Measurements from ENCODE around the gene DPP6.
"Not testable (repeated sequence)": the region's sequence is repeated elsewhere in the genome, so short reads cannot be mapped to it uniquely, and the experiment has no call there.

DPP6 gene

DNA sequence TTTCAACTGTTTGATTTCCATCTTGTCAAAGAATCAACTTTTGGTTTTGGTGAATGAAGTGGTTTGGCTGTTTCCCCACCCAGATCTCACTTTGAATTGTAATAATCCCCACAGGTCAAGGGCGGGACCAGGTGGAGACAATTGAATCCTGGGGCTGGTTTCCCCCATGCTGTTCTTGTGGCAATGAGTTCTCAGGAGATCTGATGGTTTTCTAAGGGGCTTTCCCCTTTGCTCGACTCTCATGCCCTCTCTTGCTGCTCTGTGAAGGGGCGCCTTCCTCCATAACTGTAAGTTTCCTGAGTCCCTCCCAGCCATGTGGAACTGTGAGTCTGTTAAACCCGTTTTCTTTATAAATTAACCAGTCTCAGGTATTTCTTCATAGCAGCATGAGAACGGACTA, 68.6 kb downstream of the DPP6 start:
- CTCF ChIA-PET; DNase-seq (ENCODE audit: low read depth, low spot score); H3K4me3 ChIP-seq (ENCODE audit: low read depth, low read length); POLR2A ChIA-PET: not testable (repeated sequence)

DNA sequence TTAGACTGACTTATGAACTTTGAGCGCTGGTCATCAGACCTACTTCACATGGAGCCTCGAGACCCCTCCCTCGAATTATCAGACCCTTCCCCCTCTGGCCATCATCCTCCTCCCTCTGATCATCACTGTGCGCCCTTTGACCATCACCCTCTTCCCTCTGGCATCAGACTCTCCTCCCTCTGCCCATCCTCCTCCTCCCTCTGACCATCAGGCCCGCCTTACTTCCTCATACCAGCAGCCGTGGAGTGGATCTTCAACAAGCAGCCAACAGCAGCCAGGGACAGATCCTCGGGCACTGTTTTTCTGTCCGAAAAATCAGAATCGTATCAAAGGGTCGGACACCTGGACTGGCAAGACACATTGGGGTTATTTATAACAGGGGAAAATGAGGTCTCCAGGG, 70.5 kb downstream of the DPP6 start:
- POLR2A ChIA-PET; DNase-seq (ENCODE audit: low read depth, low spot score); CTCF ChIA-PET; H3K4me3 ChIP-seq (ENCODE audit: low read depth, low read length): not testable (repeated sequence)

DNA sequence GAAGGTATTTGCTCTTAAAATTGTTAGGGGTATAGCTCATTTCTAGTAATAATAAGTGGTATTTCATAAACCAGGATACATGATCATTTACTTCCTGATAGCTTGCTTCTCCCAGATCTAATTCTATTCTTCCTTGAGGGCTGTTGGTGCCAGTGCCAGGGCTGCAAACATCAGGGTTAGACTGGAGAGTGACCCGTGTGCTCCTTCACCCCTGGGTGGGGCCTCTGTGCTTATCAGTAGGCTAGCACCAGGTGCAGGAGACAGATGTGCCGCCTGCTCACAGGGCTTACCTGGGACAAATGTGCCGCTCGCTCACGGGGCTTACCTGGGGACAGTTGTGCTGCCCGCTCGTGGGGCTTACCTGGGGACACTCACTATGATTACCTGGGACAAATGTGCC, 71.2 kb downstream of the DPP6 start:
- H3K4me3 ChIP-seq (ENCODE audit: low read depth, low read length); POLR2A ChIA-PET; DNase-seq (ENCODE audit: low read depth, low spot score); CTCF ChIA-PET: not testable (repeated sequence)

DNA sequence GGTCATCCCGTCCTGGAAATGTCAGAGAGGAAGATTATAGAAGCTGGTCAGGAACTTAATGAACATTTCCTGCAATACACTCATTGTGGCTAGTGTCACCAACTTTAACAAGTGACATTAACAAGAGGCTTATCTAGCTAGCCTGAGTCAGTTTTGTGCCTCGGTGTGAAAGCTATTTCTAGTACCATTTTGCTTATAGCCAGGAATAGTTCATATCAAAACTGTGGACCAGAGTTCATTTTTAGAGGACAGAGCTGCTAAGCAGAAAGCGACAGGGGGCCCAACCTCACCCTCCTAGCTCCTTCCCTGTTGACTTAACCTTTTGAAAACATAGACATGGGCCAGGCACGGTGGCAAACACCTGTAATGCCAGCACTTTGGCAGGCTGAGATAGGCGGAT, 76.9 kb downstream of the DPP6 start:
- DNase-seq (ENCODE audit: low read depth, low spot score); H3K4me3 ChIP-seq (ENCODE audit: low read depth, low read length); POLR2A ChIA-PET; CTCF ChIA-PET: not testable (repeated sequence)

DNA sequence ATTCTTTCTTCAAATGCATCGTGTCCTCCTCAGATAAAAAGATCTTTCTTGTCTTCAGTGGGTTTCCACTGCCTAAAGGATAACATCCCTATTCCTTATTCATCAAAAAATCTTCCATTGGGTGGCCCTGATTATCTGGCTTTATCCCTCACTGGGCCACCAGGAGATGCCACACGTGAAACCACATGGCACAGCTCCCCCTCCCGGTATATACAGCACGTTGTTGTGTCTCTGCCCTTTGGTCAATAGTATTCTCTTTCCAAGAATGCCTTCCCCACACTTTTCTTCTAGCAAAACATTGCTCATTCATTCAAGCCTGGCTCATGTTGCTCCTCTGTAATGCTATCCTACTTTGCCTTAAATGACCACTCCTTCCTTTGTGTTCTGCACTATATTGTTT, 80.4 kb downstream of the DPP6 start:
- DNase-seq (ENCODE audit: low read depth, low spot score); H3K4me3 ChIP-seq (ENCODE audit: low read depth, low read length); POLR2A ChIA-PET; CTCF ChIA-PET: not testable (repeated sequence)

DNA sequence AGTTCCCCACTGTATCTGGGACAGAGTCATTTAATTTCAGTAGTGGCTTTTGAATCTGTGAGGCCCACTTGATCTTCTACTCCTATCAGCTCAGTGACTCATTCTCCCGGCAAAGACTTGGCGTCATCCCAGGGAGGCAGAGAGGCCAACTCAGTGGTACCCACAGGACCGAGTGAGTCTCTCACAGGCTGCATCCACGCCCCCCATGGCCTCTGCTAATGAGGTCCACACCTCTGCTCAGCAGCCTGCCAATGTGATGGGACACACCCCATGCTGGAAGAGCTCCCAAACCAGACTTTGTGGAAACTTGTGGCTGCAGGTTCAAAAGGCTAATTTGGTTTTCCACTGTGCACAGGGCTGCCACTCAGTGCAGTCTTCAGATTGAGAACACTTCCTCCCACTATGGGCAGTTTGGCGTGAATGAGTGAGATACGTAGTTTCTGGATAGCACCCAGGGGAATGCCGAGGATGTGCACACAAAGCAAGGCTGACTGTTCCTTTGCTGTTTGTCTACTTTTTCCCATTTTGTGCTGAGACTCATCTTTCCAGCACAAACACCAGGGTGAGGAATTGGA, 81.6 kb downstream of the DPP6 start:
- POLR2A ChIA-PET; CTCF ChIA-PET; DNase-seq (ENCODE audit: low read depth, low spot score); H3K4me3 ChIP-seq (ENCODE audit: low read depth, low read length): not testable (repeated sequence)

DNA sequence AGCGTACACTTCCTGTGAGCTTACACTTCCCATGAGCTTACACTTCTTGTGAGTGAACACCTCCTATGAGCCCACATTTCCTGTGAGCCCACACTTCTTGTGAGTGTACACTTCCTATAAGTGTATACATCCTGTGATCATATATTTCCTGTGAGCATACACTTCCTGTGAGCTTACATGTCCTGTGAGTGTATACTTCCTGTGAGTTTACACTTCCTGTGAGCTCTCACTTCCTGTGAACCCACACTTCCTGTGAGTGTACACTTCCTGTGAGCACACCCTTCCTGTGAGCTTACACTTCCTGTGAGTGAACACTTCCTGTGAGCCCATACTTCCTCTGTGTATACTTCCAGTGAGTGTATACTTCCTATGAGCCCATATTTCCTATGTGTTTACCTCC, 82.5 kb downstream of the DPP6 start:
- H3K4me3 ChIP-seq (ENCODE audit: low read depth, low read length); POLR2A ChIA-PET; CTCF ChIA-PET; DNase-seq (ENCODE audit: low read depth, low spot score): not testable (repeated sequence)

DNA sequence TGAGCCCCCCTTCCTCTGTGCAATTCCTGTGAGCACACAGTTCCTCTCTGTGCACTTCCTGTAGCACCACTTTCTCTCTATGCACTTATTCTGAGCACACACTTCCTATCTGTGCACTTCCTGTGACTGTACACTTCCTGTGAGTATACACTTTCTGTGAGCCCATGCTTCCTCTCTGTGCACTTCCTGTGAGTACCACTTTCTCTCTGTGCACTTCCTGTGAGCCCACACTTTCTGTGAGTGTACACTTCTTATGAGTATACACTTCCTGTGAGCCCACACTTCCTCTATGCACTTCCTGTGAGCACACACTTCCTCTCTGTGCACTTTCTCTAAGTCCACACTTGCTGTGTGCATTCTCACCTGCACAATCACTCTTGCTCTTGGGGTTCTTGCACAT, 83.4 kb downstream of the DPP6 start:
- H3K4me3 ChIP-seq (ENCODE audit: low read depth, low read length); POLR2A ChIA-PET; CTCF ChIA-PET; DNase-seq (ENCODE audit: low read depth, low spot score): not testable (repeated sequence)

DNA sequence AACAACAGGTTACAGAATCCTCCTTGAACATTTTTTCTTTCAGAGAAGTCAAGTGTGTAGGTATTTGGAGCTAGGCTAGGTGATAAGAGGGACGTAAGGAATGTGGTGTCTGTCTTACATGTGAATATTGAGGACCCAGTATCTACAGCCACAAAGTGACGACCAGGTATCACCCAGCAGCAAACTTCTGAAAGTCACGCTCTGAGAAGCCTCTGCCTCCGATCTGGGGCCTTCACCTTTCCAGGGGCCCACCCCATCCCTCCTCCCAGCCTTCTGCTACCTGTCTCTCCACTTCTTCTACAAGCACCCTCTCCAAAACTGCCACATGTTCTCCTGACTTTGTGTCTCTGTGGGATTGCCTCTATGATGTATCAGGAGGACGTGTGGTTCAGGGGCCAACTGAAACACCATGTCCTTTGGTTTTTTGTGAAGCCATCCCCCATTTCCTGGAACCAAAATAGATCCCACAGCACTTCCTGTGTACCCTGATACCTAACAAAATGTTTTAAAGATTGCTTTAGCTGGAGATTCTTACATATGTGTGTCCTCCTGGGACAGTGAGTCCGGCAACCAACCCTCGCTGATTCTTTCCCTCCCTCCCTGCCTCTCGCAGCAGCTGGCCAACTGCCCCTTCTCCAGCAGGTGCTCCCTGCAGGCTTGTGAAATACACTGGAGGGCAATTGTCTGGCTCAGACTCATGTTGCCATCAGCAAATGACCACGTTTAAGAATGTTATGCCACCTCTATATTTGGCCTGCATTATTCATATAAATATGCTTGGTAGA, 93.9 kb downstream of the DPP6 start:
- H3K4me3 ChIP-seq (ENCODE audit: low read depth, low read length); CTCF ChIA-PET; DNase-seq (ENCODE audit: low read depth, low spot score): not testable (repeated sequence)

DNA sequence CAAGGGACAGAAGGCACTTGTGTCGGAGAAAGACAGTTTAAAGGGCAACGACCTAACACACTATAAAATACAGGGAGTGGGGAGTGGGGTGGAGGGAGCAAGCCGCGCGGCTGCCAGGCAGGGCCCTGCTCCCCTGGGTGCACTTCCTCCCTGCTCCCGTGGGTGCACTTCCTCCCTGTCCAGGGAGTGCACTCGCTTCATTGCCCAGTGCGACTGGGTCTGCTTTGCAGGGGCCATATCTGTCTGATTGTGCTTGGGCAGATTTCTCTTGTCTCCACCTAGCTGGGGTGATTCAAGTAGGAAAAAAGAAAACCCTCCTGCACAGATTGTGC, 94.5 kb downstream of the DPP6 start:
- POLR2A ChIA-PET; CTCF ChIA-PET; H3K4me3 ChIP-seq (ENCODE audit: low read depth, low read length); DNase-seq (ENCODE audit: low read depth, low spot score): not testable (repeated sequence)

More for the DNA sequence above, 93.9 kb downstream of the DPP6 start:
- POLR2A ChIA-PET: not testable (repeated sequence)

DNA sequence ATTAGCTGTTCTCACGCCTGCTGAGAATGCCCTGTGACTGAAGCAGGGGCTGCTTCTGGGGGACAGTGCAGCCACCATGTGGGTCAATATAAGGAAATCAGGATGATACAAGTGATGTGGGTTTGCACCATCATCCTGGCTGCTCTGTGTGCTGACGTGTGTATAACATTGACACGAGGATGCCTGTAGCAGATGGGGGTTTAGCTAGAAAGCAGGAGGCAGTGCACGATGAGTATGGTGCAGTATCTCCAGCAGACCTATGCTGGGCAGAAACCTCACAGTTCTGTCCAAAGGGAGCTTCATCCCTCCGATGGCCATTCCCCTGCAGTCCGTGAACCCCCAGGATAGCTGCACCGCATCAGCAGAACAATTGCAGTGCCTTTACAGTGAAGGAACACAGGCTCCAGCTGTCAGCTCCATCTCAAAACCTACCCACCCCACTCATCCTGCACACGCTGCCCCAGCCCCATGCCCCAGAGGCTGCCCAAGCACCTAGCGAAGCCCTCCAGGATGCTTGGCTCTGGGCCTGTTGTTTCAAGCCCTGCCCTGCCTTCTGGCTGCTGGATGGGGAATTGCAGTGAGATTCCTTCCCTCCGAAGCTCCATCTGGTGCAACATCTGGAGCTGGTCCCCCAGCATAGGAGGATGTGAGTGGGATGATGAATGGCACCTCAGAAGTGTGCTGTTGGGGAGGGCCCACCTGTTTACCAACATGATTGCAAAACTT, 96.8 kb downstream of the DPP6 start:
- H3K4me3 ChIP-seq (ENCODE audit: low read depth, low read length); DNase-seq (ENCODE audit: low read depth, low spot score); POLR2A ChIA-PET; CTCF ChIA-PET: not testable (repeated sequence)

DNA sequence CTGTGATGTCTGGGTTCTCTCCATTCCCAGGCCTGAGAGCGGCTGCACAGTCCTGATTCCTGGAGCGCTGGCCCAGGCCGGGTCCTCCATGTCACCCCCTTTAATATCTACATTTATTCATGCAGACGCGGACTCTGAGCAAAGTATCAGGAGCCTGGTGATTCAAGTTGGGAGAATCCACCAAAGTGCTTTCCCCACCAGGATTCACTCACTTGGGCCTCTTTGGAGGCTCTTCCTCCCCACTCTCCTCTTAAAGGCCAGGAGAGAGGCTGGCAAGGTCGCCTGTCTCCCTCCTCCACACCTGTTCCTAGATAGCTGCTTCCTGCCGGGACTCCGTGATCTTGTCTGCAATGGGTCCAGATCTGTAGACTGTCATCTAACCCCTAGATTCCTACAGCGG, 98.5 kb downstream of the DPP6 start:
- H3K4me3 ChIP-seq (ENCODE audit: low read depth, low read length); CTCF ChIA-PET; POLR2A ChIA-PET; DNase-seq (ENCODE audit: low read depth, low spot score): not testable (repeated sequence)

DNA sequence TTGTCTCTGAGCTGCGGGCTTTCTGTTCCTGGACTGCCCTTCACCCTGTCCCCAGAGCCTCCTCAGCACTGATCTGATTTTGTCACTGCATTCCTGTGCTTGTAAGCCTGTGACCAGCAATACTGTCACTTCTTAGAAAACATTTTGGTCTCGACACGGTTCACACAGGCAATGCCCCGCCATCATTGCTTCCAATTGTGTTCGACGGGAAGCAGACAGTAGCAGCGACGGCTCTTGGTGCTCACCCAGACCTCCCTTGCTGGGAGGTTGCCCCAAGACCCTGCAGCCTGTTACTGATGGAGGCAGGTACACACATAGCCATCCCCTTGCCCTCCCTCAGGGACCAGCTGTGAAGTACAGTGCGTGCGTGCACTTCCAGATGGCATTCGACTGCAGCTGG, 99.1 kb downstream of the DPP6 start:
- POLR2A ChIA-PET; CTCF ChIA-PET; H3K4me3 ChIP-seq (ENCODE audit: low read depth, low read length); DNase-seq (ENCODE audit: low read depth, low spot score): not testable (repeated sequence)

DNA sequence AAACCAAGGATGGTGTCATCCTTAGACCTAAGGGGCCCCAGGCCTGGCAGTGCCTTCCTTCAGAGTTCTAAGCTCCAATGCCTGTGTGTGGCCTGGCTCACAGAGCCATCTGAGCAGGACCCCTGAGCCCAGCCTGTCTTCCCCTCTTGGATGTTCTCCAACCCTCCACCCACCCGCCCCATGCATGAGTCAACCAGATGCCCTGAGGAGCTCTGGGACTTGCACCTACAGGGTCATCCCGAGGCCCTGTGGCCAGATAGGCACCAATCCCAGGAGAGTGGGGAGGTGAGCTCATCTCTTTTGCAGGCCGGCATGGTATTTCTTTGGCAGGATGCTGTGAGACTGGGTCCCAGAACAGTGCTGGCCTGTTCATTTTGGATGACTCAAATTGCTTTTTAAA, 103.7 kb downstream of the DPP6 start:
- CTCF ChIA-PET; H3K4me3 ChIP-seq (ENCODE audit: low read depth, low read length); POLR2A ChIA-PET; DNase-seq (ENCODE audit: low read depth, low spot score): not testable (repeated sequence)

DNA sequence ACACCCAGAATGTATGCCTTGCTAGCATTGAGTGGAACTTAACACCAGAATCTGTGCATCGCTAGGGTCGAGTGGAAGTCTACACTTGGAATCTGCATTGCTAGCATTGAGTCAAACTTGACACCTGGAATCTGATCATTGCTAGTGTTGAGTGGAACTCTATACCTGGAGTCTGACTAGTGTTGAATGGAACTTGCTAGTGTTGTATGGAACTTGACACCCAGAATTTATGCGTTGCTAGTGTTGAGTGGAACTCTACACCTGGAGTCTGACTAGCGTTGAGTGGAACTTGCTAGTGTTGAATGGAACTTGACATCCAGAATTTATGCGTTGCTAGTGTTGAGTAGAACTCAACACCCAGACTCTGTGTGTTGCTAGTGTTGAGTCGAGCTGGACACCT, 110.7 kb downstream of the DPP6 start:
- POLR2A ChIA-PET; H3K4me3 ChIP-seq (ENCODE audit: low read depth, low read length); CTCF ChIA-PET; DNase-seq (ENCODE audit: low read depth, low spot score): not testable (repeated sequence)

DNA sequence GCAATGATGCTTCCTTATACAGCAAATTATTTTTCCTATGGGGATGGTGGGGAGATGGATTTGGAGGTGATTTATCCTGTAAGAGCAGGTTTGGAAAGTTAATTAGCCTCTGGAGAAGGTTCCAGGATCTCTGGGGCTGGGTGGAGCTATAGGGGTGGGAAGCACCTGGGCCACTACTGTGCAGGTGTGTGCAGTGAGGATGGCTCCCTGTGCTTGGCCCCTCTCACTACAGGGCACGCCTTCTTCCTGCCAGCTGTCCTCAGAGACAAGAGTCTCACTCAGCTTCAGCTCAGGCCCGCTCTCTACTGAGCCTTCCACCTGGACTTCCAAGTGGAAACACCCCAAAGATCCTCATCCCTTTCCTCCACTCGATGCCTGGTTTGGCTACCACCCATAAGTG, 111.4 kb downstream of the DPP6 start:
- CTCF ChIA-PET; H3K4me3 ChIP-seq (ENCODE audit: low read depth, low read length); DNase-seq (ENCODE audit: low read depth, low spot score); POLR2A ChIA-PET: not testable (repeated sequence)
